ENCODE results near the gene IDUA.
A peak's percentile ranks its signal among the peaks of the same experiment; 100 is the strongest.
"Not testable (repeated sequence)": the region's sequence is repeated elsewhere in the genome, so short reads cannot be mapped to it uniquely, and the experiment has no call there.

The IDUA gene

GRCh38 chr4:973431-974397 is 13.1 kb upstream of the IDUA start, which contains the start of gene DGKQ:
Gene DGKQ, minus strand, starts transcription at chr4:973569. Its CDS starts 87 bp downstream, at chr4:973482.
- Histone ChIP-seq H3K9me3 (ENCODE audit: control extremely low read depth in 1 of 5, control insufficient read depth in 4 of 5, insufficient read depth in 2 of 5, low read depth in 1 of 5, low read length in 4 of 5) (peaks cover 0 to 3% (median 0%) of the 10 kb centered on the region in 5 experiments), H3K4me1 (ENCODE audit: control extremely low read depth in 1 of 4, control insufficient read depth in 4 of 4, insufficient read depth in 4 of 4, low read length in 3 of 4) (peaks cover 0 to 30% (median 28%) of the 10 kb centered on the region in 4 experiments), H3K36me3 (ENCODE audit: control insufficient read depth in 4 of 4, insufficient read depth in 4 of 4, low read length in 3 of 4) (peaks cover 0 to 7% (median 0%) of the 10 kb centered on the region in 4 experiments), H3K4me3 (ENCODE audit: control insufficient read depth in 1 of 7, extremely low read depth in 1 of 7, insufficient read depth in 4 of 7, low read depth in 2 of 7, low read length in 6 of 7) (peak within 1 kb of the TSS; percentile 45 to 85 (median 72)), H3K27ac (ENCODE audit: insufficient read depth in 1 of 2, low read depth in 1 of 2, low read length in 2 of 2, poor library complexity in 1 of 2, severe bottlenecking in 2 of 2) (no peak within 1 kb of the TSS), H3K27me3 (replicated peaks in 2 of 5; ENCODE audit: control insufficient read depth in 4 of 5, insufficient read depth in 5 of 5, low read length in 4 of 5) (no peaks in the 10 kb centered on the region)
- 33% methylated on average over 55 of the region's 123 CpGs for WGBS (ENCODE audit: insufficient coverage)
- CTCF ChIA-PET, result interaction anchor here (1.4 kb wide), 1 partner anchor 13 kb away, joined by 4 read pairs; the partner anchor contains the start of gene IDUA
- POLR2A ChIA-PET, result no interaction called here
- peak; percentile 76 to 87 (median 82) for DNase-seq

- no peaks in the 10 kb centered on the region for H3K27me3 ChIP-seq (replicated peaks in 2 of 5; ENCODE audit: control insufficient read depth in 4 of 5, insufficient read depth in 5 of 5, low read length in 4 of 5)
- H3K4me1 ChIP-seq (ENCODE audit: control extremely low read depth in 1 of 4, control insufficient read depth in 4 of 4, insufficient read depth in 4 of 4, low read length in 3 of 4), result peaks cover 0 to 40% (median 36%) of the 10 kb centered on the region in 4 experiments
- peaks cover 0 to 7% (median 0%) of the 10 kb centered on the region in 4 experiments for H3K36me3 ChIP-seq (ENCODE audit: control insufficient read depth in 4 of 4, insufficient read depth in 4 of 4, low read length in 3 of 4)
- no peak overlapping the region for H3K4me3 ChIP-seq (ENCODE audit: control insufficient read depth in 1 of 7, extremely low read depth in 1 of 7, insufficient read depth in 4 of 7, low read depth in 2 of 7, low read length in 6 of 7)
- 97% methylated on average over 9 of the region's 9 CpGs for WGBS (ENCODE audit: insufficient coverage)
- CTCF ChIA-PET, result interaction anchor here (0.9 kb wide), 1 partner anchor 36 kb away, joined by 3 read pairs; no protein-coding TSS in a partner anchor
- DNase-seq, result no peak
- H3K9me3 ChIP-seq (ENCODE audit: control extremely low read depth in 1 of 5, control insufficient read depth in 4 of 5, insufficient read depth in 2 of 5, low read depth in 1 of 5, low read length in 4 of 5), result peaks cover 0 to 3% (median 0%) of the 10 kb centered on the region in 5 experiments
- no peak overlapping the region for H3K27ac ChIP-seq (ENCODE audit: insufficient read depth in 1 of 2, low read depth in 1 of 2, low read length in 2 of 2, poor library complexity in 1 of 2, severe bottlenecking in 2 of 2)
- POLR2A ChIA-PET, result no interaction called here
Observed at GRCh38 chr4:974668-975067, 12.2 kb upstream of the IDUA start.

GRCh38 chr4:976016-976415 is 10.8 kb upstream of the IDUA start:
- H3K9me3 ChIP-seq (ENCODE audit: control extremely low read depth in 1 of 5, control insufficient read depth in 4 of 5, insufficient read depth in 2 of 5, low read depth in 1 of 5, low read length in 4 of 5); H3K4me3 ChIP-seq (ENCODE audit: control insufficient read depth in 1 of 7, extremely low read depth in 1 of 7, insufficient read depth in 4 of 7, low read depth in 2 of 7, low read length in 6 of 7); DNase-seq; H3K27me3 ChIP-seq (replicated peaks in 2 of 5; ENCODE audit: control insufficient read depth in 4 of 5, insufficient read depth in 5 of 5, low read length in 4 of 5); H3K36me3 ChIP-seq (ENCODE audit: control insufficient read depth in 4 of 4, insufficient read depth in 4 of 4, low read length in 3 of 4); H3K27ac ChIP-seq (ENCODE audit: insufficient read depth in 1 of 2, low read depth in 1 of 2, low read length in 2 of 2, poor library complexity in 1 of 2, severe bottlenecking in 2 of 2); POLR2A ChIA-PET: not testable (repeated sequence)
- CTCF ChIA-PET, result interaction anchor here (1.0 kb wide), 1 partner anchor 19 kb away, joined by 3 read pairs; no protein-coding TSS in a partner anchor
- peaks cover 0 to 45% (median 40%) of the 10 kb centered on the region in 4 experiments for H3K4me1 ChIP-seq (ENCODE audit: control extremely low read depth in 1 of 4, control insufficient read depth in 4 of 4, insufficient read depth in 4 of 4, low read length in 3 of 4)
- no CpG with 5 or more reads among the region's 25 CpGs for WGBS (ENCODE audit: insufficient coverage)

GRCh38 chr4:978957-979701 is 7.7 kb upstream of the IDUA start:
- POLR2A ChIA-PET, result interaction anchor here (0.6 kb wide), 1 partner anchor 8 kb away, joined by 3 read pairs; no protein-coding TSS in a partner anchor
- Histone ChIP-seq H3K4me3 (ENCODE audit: control insufficient read depth in 1 of 7, extremely low read depth in 1 of 7, insufficient read depth in 4 of 7, low read depth in 2 of 7, low read length in 6 of 7) (no peak overlapping the region), H3K27ac (ENCODE audit: insufficient read depth in 1 of 2, low read depth in 1 of 2, low read length in 2 of 2, poor library complexity in 1 of 2, severe bottlenecking in 2 of 2) (no peak overlapping the region), H3K36me3 (ENCODE audit: control insufficient read depth in 4 of 4, insufficient read depth in 4 of 4, low read length in 3 of 4) (no peaks in the 10 kb centered on the region), H3K27me3 (replicated peaks in 2 of 5; ENCODE audit: control insufficient read depth in 4 of 5, insufficient read depth in 5 of 5, low read length in 4 of 5) (no peaks in the 10 kb centered on the region), H3K4me1 (ENCODE audit: control extremely low read depth in 1 of 4, control insufficient read depth in 4 of 4, insufficient read depth in 4 of 4, low read length in 3 of 4) (peaks cover 0 to 28% (median 21%) of the 10 kb centered on the region in 4 experiments), H3K9me3 (ENCODE audit: control extremely low read depth in 1 of 5, control insufficient read depth in 4 of 5, insufficient read depth in 2 of 5, low read depth in 1 of 5, low read length in 4 of 5) (peaks cover 0 to 3% (median 0%) of the 10 kb centered on the region in 5 experiments)
- WGBS (ENCODE audit: insufficient coverage), result 52% methylated on average over 15 of the region's 20 CpGs
- CTCF ChIA-PET, result no interaction called here
- peak; percentile 27 to 77 (median 71) for DNase-seq

GRCh38 chr4:982291-982690 is 4.6 kb upstream of the IDUA start:
- Histone ChIP-seq H3K4me1 (ENCODE audit: control extremely low read depth in 1 of 4, control insufficient read depth in 4 of 4, insufficient read depth in 4 of 4, low read length in 3 of 4) (peaks cover 6 to 42% (median 33%) of the 10 kb centered on the region in 4 experiments), H3K27ac (ENCODE audit: insufficient read depth in 1 of 2, low read depth in 1 of 2, low read length in 2 of 2, poor library complexity in 1 of 2, severe bottlenecking in 2 of 2) (no peak overlapping the region), H3K36me3 (ENCODE audit: control insufficient read depth in 4 of 4, insufficient read depth in 4 of 4, low read length in 3 of 4) (no peaks in the 10 kb centered on the region), H3K9me3 (ENCODE audit: control extremely low read depth in 1 of 5, control insufficient read depth in 4 of 5, insufficient read depth in 2 of 5, low read depth in 1 of 5, low read length in 4 of 5) (no peaks in the 10 kb centered on the region), H3K27me3 (replicated peaks in 2 of 5; ENCODE audit: control insufficient read depth in 4 of 5, insufficient read depth in 5 of 5, low read length in 4 of 5) (no peaks in the 10 kb centered on the region), H3K4me3 (ENCODE audit: control insufficient read depth in 1 of 7, extremely low read depth in 1 of 7, insufficient read depth in 4 of 7, low read depth in 2 of 7, low read length in 6 of 7) (no peak overlapping the region)
- CTCF ChIA-PET, result no interaction called here
- POLR2A ChIA-PET, result no interaction called here
- no peak for DNase-seq
- WGBS (ENCODE audit: insufficient coverage), result 98% methylated on average over 17 of the region's 17 CpGs

- Histone ChIP-seq H3K27ac (ENCODE audit: insufficient read depth in 1 of 2, low read depth in 1 of 2, low read length in 2 of 2, poor library complexity in 1 of 2, severe bottlenecking in 2 of 2) (no peak overlapping the region), H3K4me3 (ENCODE audit: control insufficient read depth in 1 of 7, extremely low read depth in 1 of 7, insufficient read depth in 4 of 7, low read depth in 2 of 7, low read length in 6 of 7) (no peak overlapping the region), H3K36me3 (ENCODE audit: control insufficient read depth in 4 of 4, insufficient read depth in 4 of 4, low read length in 3 of 4) (no peaks in the 10 kb centered on the region), H3K27me3 (replicated peaks in 2 of 5; ENCODE audit: control insufficient read depth in 4 of 5, insufficient read depth in 5 of 5, low read length in 4 of 5) (no peaks in the 10 kb centered on the region), H3K9me3 (ENCODE audit: control extremely low read depth in 1 of 5, control insufficient read depth in 4 of 5, insufficient read depth in 2 of 5, low read depth in 1 of 5, low read length in 4 of 5) (no peaks in the 10 kb centered on the region), H3K4me1 (ENCODE audit: control extremely low read depth in 1 of 4, control insufficient read depth in 4 of 4, insufficient read depth in 4 of 4, low read length in 3 of 4) (peaks cover 6 to 44% (median 39%) of the 10 kb centered on the region in 4 experiments)
- ChIA-PET POLR2A (no interaction called here), CTCF (no interaction called here)
- over 99% methylated on average over 14 of the region's 15 CpGs for WGBS (ENCODE audit: insufficient coverage)
- no peak for DNase-seq
Observed at GRCh38 chr4:982814-983213, 4.0 kb upstream of the IDUA start.

Data from common myeloid progenitor, CD34-positive (primary cell).